HL-60/S4 (cell line): Measurements from ENCODE around the gene NAV2.

Experiments used
- in situ Hi-C: fragments of 300-500 bp; cut with MboI; formaldehyde crosslinking; loops from 2 replicates; pipeline ENCODE4 v1.14.3; 2022; ENCODE audit warnings: low sequenced_read_pairs

The NAV2 gene

DNA sequence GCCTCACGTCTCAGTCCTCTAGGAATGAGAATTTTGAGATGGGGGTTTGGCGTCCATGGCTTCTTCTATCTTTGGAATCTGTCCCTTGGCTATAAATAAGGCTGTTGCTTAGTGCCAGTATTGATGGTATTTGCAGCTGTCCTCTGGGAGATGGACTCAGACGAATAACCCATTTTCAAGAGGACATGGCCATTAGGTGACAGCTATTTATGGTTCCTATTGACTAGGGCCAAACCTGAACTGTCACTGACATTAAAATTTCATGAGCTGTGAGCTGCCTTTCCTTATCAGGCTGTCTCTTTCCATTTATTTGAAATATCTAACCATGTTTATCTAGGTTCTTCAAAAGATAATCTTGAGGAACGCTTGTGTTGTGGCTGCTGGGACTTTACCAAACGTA lies 92.7 kb downstream of the NAV2 start:
- in situ Hi-C loops, result no loop called here

DNA sequence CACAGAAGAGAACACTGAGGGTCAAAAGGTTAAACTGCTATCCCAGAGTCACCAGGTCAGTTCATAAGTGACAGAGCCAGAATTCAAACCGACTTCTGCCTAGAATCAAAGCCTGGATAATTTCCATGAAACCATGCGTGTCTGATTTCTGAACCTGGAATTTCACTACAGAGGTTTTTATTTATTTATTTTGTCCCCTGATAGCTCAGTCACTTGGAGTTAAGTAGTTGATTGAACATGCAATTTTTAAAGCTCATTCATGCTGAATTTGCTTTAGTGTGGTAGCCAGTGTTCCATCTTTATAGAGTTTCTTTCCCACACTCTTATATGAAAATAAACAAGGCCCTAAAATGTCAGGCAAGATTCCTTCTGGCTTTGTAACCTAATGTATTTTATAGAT lies 93.2 kb downstream of the NAV2 start:
- in situ Hi-C loops, result no loop called here

DNA sequence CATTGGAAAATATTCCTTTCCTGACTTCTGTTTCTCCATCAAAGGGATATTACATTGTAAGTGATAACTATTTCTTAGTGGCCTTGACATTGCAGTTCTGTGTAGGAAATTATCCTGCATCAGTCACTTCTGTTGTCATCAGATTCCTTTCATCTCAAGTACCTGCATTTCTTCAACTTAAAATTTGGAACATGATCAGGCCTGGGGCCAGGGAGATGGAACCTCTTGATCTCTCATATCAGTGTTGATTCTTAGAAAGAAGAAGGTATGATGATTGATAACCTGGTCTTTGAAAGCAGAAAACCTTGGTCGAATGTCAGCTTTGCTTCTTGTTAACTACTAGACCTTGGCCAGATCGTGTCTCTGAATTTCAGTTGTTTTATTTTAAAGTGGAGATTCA lies 93.6 kb downstream of the NAV2 start:
- in situ Hi-C loops, result no loop called here

DNA sequence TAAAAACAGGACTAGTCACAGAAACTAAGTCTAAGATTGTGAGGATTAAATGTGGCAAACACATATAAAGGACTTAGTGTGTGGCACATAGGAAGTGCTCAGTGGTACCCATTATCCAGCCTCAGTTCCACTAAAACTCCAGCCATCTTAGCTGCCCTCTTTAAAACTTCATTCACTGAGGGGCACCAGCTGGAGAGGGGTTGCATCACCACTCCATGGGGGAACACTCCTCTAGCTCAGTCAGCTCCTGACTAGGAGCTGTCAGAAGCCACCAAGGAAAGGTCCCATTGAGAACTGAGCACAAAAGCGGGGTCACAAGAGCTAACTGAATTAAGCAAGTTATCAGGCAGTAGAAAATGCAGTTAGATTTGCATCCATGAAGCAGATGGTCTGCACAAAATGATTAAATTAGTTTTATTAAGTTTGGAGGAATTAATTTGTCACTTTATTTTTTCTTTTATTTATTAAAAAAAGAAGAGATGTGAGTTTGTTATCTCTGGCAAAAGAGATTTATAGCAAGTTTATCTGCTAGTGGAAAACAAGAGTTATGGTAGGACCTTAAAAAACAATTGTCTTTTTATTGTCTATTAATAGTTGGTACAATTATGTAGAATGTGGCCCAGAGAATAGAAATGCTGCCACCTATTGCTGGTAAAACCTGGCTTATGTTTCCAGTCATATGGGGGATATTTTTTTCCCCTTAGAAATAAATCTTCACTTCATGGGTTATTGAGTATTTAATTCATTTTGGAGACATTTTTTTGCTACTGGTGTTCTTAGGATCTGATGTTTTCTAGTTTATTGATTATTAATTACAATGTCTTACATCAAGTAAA lies 95.7 kb downstream of the NAV2 start:
- in situ Hi-C loops, result no loop called here

DNA sequence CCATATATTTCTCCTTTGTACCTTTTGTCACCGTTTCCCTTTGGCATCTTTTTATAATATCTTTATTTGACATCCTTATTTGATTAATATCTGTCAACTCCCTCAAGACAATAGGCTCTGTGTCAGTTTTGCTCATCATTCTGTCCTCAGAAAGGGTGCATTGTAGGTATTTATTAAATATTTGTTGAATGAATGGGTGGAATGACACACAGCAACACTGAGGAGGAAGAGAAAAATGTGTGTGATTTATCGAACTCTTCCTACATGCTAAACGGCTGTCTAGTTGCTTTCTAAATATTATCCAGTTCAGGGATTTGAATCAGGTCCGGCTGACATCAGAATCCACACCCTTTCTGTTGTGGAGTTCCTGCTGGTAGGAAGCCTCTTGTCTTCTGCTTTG lies 98.2 kb downstream of the NAV2 start:
- in situ Hi-C loops, result no loop called here

DNA sequence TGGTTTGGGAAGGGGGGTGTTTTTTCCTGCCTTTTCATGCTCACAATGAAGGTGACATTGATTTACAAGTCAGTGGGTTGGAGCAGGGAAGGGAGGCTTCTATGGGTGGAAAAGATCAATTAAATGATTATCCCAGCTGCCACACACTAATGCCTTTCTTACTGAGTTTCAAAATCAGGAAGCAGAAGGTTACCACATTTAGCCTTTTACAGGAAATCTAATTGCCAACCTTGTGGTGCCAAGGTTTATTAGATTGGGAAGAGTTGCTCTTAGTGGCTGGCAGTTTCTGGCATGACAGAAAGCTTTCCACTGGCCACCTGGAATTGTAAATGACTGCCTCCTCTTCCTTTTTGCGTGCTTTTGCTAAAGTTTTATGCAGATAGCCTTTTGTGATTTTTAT lies 98.7 kb downstream of the NAV2 start:
- in situ Hi-C loops, result no loop called here

DNA sequence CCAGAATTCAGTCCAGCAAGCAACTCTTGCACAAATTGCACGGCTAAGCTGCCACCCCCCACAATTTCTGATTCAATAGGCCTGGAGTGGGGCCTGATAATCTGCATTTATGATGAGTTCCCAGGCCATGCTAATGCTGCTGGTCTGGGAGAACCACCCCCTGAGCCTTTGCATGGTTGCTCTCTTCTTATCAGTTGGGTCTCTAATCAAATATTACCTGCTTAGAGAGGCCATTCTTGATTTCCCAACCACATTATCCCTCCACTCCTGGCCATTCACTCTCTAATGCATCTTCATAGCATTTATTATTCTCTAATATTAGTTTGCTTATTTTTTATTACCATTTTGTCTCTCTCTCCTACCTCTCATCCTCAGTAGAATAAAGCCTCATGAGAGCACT lies 99.5 kb downstream of the NAV2 start:
- in situ Hi-C loops, result no loop called here

DNA sequence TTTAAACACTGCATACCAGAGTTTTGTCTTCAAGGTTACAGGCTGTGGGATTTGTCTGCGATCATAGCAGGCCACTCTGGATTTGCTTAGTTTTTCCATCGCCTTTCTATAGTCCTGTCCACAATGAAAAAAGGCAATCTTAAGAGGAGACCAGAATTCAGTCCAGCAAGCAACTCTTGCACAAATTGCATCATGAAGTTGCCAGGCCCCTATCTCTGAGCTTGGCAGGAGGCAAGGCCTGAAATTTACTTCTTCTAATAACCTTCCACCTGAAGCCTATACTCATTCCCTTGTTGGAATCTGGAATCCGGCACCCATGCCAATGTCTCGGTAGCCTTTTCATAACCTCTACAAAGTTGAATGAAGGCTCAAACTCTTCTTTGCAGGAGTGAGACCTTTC lies 100.1 kb downstream of the NAV2 start:
- in situ Hi-C loops, result no loop called here

DNA sequence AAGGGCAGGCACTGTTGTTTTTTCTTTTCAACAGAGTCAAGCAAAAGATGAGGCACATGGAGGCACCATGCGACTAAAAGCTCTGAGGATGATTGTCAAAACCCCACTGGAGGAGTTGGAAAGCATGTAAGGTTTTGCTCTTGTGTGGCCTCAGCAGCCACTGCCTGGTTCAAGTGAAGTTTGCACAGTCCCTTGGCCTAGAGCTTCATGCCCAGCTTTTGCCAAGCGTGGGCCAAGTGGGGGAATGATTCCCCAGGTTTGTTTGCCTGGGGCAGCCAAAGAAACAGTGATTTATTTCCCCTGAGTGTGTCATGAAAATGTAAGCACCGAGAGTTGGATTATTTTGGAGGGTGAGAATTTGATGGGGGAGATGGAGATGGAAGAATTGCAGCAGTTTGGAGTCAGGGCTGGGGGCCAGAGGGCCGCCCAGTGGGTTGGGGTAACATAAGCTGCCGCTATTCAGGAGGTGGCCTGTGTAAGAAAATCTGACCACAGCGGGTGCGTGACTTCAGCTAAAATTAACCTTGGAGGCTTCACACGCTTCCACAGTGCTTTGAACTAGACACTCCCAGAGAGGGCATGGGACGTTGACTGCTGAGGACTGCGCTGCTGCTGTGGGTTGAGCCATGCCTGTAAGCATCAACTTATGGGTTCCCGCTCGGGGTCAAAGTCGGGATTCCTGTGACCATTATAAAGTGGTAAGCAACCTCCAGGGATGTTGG lies 100.7 kb downstream of the NAV2 start:
- in situ Hi-C loops, result no loop called here

DNA sequence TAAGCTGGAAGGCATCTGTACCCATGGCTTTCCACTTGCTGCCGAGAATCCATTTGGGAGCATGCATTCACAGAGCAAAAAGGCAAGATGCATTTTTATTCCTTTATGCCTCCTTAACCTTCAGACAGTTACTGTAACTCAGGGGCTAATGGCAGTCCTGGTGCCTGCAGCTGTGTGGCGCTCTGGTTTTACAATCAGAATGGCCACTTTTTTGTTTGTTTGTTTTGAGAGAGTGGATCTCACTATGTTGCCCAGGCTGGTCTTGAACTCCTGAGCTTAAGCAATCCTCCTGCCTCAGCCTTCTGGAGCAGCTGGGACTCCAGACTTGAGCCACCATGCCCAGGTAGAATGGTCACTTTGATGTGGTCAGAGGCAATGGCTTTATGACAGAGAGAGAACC lies 101.8 kb downstream of the NAV2 start:
- in situ Hi-C loops, result no loop called here

DNA sequence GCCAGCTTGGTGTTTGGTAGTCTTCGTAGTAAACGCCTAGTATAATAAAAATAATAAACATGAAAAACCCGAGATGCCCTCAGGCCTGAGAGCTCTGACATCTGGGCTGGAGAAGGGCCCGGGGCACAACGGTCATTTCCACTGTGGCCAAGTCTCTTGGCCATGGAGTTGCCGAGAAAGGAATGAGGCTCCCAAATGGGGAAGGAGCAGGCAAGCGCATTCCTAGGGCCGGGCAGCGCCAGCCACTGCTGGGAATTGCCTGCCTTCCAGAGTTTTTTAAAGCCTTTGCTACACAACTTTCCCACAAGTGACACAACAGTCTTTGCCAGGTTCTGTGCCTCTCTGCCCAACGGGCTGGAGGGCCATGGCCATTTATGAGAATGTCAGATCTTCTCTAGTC lies 103.4 kb downstream of the NAV2 start:
- in situ Hi-C loops, result no loop called here

DNA sequence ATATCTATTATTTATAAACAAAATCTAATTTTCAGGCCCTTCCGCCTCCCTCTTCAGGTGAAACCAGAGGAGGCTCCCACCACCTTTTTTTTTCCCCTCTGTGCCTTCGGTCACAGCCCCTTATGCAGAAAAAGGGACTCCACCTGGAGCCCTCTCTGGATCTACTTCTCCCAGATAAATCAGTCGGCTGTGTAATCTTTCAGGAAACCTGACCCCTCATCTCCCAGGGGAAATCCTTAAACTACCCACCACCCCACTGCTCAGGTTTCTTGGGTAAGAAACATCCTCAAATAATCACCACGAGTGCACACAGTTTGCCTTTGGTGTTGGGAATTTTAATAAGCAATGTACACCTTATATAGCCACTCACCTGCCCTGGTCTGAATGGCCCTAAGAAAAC lies 104.2 kb downstream of the NAV2 start:
- in situ Hi-C loops, result no loop called here

DNA sequence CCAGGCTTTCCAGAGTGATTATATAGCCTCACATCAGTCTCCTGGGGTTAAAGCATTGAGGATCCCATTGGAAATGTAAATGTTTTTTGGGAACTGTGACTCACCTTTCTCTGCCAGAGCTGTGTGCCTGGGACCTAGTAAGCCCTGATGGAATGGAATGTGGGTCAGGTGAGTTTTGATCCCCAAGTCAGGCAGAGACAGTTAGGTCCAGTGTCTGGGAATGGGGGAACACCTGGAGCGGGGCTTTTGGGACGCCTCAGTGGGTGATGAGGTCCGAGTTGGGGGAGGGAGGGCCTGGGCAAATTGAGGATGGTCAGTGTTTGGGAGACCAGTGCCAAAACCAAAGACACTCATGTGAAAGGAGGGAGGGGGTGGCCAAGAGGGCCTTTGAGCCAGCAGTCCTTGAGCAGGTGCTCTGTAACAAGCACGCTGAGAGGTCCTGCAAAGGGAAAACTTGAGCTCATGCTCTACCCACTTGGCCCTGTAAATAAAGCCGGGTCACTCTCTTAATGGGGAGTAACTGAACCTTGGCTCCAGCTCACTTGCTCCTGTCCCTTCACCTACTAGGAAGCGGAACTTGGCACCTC lies 104.7 kb downstream of the NAV2 start:
- in situ Hi-C loops, result no loop called here

DNA sequence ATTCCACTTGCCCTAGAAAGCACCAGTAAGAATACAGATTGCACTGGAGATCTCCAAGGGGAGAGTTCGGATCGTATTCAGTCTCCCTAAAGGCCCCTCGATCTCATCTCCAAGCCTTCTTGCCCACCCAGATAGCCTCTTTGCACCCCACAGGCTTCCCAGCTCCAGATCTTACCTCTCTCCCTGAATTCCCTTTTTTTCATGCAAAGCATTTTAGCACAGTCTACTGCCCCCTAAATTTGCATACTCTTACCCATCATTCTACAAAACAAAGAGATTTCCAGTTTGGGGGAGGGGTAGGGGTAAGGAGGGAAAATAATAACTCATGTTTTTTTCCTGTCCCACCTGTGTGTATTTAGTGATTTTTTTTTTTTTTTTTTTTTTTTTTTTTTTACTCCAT lies 105.2 kb downstream of the NAV2 start:
- in situ Hi-C loops, result no loop called here

DNA sequence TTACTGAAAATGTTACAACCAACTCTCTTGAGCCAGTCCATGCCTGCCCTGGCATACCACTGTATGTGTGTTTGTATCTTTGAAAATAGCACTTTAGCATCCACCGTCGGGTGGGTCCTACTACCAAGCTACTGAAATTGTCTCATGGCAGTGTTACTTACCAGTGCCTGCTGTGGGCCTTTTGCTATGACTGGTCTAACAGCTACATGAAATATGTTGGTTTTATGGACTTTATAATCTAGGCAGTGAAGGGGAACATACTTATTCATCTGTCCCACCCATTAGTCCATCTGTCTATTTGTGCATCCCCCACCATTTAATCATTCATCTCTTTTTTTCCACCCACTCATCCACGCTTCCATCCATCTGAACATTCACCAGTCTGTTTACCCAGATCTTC lies 106.0 kb downstream of the NAV2 start:
- in situ Hi-C loops, result no loop called here

DNA sequence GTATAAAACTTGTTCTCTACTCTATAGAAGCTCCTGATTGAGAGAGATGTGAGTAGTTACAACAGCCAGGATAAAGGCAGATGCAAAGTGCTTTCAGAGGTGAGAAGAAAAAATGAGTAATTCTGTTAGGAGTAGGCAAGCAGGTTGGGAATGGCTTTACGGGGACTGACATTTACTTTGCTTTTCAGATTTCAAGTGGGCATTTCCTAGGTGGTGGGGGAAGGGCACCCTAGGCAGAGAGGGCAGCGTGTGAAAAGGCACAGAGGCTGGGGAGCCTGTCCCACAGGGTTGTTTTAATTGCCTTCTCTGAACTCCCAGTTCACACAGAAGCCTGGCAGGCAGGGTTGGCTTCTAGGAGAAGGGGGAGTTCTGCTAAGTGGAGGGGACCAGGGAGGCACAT lies 106.5 kb downstream of the NAV2 start:
- in situ Hi-C loops, result no loop called here

DNA sequence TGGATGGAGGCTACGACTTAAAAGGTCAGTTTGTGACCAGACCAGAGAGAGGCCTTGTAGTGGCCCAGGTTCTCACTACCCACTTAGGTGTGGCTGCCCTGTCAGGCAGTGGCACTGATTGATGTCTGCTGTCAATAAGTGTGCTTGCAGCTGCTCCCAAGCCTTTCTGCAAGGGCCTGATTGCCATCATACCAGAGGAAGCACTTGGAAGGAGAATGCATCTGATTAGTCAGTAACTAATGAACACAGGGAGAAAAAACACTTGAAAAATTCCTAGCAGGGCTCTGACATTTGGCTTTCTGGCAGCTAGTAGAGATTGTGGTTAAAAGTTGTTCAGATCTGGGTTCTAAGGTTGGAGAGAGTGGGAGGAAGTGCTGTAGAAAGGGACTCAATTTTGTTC lies 107.5 kb downstream of the NAV2 start:
- in situ Hi-C loops, result no loop called here

DNA sequence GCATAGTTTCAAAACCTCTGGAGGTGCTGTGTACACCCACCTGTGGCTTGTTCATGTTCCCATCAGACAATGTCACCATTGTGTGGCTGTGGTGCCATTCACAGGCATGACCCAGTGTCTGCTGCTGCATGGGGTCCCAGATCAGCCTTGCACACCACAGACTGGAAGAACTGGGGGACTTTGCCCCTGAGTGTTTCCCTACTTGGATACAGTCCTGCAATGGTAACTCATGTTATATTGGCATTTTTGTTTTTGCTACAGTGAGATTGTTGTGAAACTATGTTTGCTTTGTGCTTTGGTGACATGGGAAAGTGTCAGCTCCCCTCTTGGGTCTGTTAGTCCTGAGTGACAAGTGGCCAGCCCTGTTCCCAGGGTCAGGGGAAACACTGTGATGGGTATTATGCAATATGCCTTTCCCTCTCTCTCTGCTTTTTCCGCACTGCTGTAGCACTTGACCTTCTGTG lies 108.8 kb downstream of the NAV2 start:
- in situ Hi-C loops, result no loop called here

DNA sequence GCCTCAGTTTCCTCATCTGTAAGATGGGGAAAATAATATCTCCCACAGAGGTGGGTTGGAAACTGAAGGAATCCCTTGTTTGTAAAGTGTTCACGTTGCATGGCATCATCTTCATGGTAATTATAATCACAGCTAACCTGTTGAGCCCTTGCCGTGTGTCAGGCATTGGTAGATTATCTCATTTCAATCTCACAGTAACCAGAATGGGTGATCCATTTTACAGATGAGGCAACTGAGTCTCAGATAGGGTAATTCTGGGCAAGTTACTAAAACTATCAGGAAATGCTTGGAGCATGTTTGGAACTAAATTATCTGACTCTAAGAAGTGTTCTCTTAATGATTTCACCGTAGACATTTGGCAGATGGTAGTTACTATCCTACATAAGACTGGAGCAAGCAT lies 109.4 kb downstream of the NAV2 start:
- in situ Hi-C loops, result no loop called here

DNA sequence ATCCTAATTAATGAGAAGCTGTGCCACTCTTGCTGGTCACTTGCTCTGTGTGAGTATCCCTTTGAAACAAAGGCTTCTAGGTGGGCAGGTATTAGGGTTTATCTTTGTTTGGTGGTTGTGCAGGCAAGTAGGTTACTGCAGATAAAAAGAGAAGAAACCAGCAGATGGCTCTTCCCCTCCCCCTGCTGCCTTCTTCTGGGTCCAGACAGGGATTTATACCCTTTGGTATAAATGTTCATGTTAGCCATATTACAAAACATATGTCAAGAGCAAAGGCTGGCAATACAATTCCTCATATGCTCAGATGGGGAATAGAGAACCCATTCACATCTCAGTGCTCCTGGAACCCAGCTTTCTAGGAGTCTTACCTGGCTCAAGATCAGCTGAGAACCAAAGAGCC lies 109.9 kb downstream of the NAV2 start:
- in situ Hi-C loops, result no loop called here

DNA sequence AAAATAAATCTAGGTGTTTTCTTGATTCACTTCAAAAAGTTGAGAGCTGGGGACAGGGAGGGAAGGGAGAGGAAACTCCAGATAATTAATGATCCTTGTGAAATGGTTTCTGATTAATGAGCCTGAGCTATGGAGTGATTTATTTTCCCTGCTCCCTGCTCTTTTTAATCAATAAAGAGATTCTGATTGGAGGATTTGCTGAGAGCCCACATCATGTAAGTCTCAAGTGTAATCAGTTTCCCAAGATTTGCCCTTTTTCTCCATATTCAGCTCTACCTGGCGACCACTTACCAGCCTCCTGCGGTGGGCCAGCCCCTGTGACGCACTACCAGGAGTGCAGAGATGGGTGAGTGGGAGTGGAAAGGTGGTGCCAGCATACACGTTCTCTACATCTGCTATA lies 114.0 kb downstream of the NAV2 start:
- in situ Hi-C loops, result no loop called here
